Activated T-helper 17 cell treated with anti-CD3 and anti-CD28 coated beads, Interleukin-2, amount 50 U/mL, for 72 hours (primary cell): ENCODE measurements around the gene WDR38. TPM values are rescaled to one million over a fixed set of nuclear protein-coding genes. Genes with fewer than 3 reads are reported as not detected.
A peak's percentile ranks its signal among the peaks of the same experiment; 100 is the strongest.

ENCODE experiments used
- ATAC-seq: fragments of 150-1000 bp; cut with Tn5 transposase; replicated peaks from 2 replicates; pipeline ENCODE4 v1.10.0; 2021; ENCODE audit warnings: mild to moderate bottlenecking, moderate library complexity
- H3K27ac Mint-ChIP-seq: one replicate; pipeline ENCODE4 v1.8.0; 2022; ENCODE audit warnings: mixed read lengths
- H3K27me3 Mint-ChIP-seq: one replicate; pipeline ENCODE4 v1.8.0; 2022; ENCODE audit warnings: mixed read lengths
- H3K36me3 Mint-ChIP-seq: one replicate; pipeline ENCODE4 v1.8.0; 2022; ENCODE audit warnings: low read depth, mild to moderate bottlenecking, mixed read lengths
- H3K4me1 Mint-ChIP-seq: one replicate; pipeline ENCODE4 v1.8.0; 2022; ENCODE audit warnings: mixed read lengths
- H3K4me3 Mint-ChIP-seq: one replicate; pipeline ENCODE4 v1.8.0; 2022; ENCODE audit warnings: mild to moderate bottlenecking, mixed read lengths
- H3K9me3 Mint-ChIP-seq: one replicate; pipeline ENCODE4 v1.8.0; 2022; ENCODE audit warnings: mixed read lengths
- total RNA-seq, 2 donors: library from RNA; stranded (reverse); gene quantifications; one replicate each; pipeline ENCODE4 v1.2.3, GENCODE V29; 2022

Gene WDR38
- total RNA-seq, result not detected

DNA sequence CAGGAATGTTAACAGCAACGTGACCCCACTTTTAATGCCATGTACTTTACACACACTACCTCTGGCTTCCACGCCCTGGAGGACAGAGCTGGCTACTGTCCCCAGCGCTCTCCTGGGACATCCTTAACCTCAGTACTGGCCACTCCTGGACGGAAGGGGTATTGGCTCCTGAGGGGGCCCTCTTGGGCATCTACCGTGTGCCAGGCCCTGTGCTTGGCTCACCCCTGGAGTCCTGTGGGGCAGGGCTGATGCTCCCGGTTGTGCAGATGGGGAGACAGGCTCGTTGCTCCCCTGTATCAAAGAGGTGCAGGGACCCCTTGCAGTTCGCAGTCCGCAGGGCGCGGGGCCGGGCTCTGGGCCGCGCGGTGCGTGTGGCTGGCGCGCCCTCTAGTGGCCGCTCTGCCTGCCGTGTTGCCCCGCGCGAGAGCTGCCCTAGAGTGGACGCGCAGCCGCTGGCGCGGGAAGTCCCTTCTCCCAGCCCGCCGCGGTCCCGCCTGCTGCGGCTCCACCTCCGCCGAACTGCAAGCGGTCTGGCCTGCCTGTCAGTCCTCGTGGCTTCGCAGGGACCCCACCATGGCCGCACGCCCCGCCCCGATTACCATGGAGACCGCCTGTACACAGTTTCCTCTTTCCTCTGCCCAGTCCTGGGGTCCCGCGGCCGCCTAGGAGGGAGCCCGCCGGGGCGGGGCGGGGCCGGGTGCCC lies at the start of gene WDR38:
TSS of gene WDR38 (plus strand) at position 632 of the 703 bp plus-strand sequence. CDS start 72 bp downstream, outside the sequence.
- Mint-ChIP-seq H3K4me1 (peaks cover 16% of the 10 kb centered on the region), H3K4me3 (peak within 1 kb of the TSS; percentile 61), H3K36me3 (peaks cover 15% of the 10 kb centered on the region), H3K27ac (peak within 1 kb of the TSS; percentile 76), H3K27me3 (no peaks in the 10 kb centered on the region), H3K9me3 (no peaks in the 10 kb centered on the region)
- peak; percentile 95 for ATAC-seq

DNA sequence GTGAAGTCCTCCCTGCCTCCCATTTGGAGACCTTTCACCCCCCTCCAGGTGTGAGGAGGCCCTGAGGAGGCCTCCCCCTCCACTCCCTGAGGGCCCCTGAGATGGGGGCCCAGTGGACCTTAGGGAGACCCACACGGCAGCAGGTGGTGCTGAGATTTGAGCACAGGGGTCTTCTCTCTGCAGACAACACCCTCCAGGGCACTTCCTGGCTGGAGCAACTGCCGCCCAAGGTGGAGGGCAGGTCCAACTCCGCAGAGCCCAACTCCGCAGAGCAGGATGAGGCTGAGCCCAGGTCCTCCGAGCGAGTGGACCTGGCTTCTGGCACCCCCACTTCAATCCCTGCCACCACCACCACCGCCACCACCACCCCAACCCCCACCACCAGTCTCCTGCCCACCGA lies 49.3 kb upstream of the WDR38 start:
- H3K27me3 Mint-ChIP-seq, result peaks cover 4% of the 10 kb centered on the region
- no peaks in the 10 kb centered on the region for H3K36me3 Mint-ChIP-seq
- no peak overlapping the region for H3K27ac Mint-ChIP-seq
- H3K4me1 Mint-ChIP-seq, result no peaks in the 10 kb centered on the region
- H3K9me3 Mint-ChIP-seq, result no peaks in the 10 kb centered on the region
- no peak for ATAC-seq
- H3K4me3 Mint-ChIP-seq, result no peak overlapping the region

DNA sequence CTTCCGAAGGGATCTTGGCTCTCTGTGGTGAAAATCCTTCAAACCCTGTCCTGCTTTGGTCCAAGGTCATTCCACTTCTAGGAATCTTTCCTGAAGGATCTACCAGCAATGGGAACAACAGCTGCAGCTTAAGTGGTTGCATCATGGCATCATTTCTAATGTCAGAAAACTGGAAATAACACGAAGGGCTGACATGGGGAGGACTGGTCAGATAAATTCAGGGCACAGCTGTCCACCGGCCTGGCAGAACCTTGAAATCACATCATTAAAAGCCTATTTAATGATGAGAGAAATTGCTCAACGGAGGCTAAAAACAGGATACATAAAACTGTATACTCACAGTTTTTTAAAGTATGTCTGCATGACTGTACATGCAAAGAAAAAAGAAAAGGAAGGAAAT lies 48.1 kb upstream of the WDR38 start:
- no peak for ATAC-seq
- Mint-ChIP-seq H3K9me3 (no peaks in the 10 kb centered on the region), H3K36me3 (no peaks in the 10 kb centered on the region), H3K4me3 (no peak overlapping the region), H3K4me1 (no peaks in the 10 kb centered on the region), H3K27me3 (peaks cover 4% of the 10 kb centered on the region), H3K27ac (no peak overlapping the region)

DNA sequence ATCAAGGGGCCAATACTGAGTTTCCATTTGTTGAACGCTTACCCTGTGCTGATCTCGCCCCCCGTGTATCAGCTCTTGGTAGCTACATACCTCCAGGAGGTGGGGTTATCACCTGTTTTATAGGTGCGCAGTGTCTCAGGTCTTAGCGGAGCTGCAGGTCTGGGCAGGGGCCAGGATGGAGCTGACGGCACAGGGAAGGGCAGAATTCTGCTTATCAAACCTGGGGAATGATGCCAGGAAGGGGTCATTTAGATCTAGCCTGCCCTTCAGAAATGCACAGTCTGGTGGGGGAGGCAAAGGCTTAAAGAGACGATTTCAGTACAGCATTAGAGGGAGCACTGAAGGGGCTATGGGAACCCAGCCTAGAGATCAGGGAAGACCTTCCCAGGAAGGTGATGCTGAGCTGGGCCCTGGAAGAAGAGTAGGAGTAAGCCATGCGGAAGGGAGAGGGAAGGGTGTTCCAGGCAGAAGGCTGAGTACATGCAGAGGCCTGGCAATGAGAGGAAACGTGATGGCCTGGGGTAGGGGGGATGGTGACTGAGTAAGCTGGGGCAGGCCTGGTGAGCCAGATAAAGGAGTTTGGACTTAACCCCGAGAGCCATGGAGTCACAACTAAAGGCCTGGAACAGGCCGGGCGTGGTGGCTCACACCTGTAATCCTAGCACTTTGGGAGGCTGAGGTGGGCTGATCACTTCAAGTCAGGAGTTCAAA lies 44.9 kb upstream of the WDR38 start:
- ATAC-seq, result no peak

GRCh38 chr9:124809211-124809610 lies 44.0 kb upstream of the WDR38 start:
- Mint-ChIP-seq H3K4me3 (no peak overlapping the region), H3K4me1 (no peaks in the 10 kb centered on the region), H3K27me3 (peaks cover 4% of the 10 kb centered on the region), H3K9me3 (no peaks in the 10 kb centered on the region), H3K27ac (no peak overlapping the region), H3K36me3 (no peaks in the 10 kb centered on the region)
- no peak for ATAC-seq

More for the DNA sequence above, 44.9 kb upstream of the WDR38 start:
- no peaks in the 10 kb centered on the region for H3K9me3 Mint-ChIP-seq
- H3K4me1 Mint-ChIP-seq, result no peaks in the 10 kb centered on the region
- no peaks in the 10 kb centered on the region for H3K36me3 Mint-ChIP-seq
- H3K4me3 Mint-ChIP-seq, result no peak overlapping the region
- H3K27me3 Mint-ChIP-seq, result peaks cover 4% of the 10 kb centered on the region
- no peak overlapping the region for H3K27ac Mint-ChIP-seq

DNA sequence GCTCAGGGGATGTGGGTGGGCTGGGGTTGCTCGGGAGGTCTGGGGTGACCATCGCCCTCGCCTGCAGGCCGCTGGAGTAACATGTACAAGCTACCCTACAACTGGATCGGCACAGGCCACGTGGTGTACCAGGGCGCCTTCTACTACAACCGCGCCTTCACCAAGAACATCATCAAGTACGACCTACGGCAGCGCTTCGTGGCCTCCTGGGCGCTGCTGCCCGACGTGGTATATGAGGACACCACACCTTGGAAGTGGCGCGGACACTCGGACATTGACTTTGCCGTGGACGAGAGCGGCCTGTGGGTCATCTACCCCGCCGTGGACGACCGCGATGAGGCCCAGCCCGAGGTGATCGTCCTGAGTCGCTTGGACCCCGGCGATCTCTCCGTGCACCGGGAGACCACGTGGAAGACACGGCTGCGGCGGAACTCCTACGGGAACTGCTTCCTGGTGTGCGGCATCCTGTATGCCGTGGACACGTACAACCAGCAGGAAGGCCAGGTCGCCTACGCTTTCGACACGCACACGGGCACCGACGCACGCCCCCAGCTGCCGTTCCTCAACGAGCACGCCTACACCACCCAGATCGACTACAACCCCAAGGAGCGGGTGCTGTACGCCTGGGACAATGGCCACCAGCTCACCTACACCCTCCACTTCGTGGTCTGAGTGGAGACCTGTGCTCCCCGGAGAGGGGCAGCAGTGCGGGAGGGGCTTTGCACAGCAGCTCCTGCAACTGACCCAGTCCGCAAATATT lies 43.3 kb upstream of the WDR38 start:
- H3K27ac Mint-ChIP-seq, result no peak overlapping the region
- no peak for ATAC-seq
- H3K4me1 Mint-ChIP-seq, result no peaks in the 10 kb centered on the region
- H3K27me3 Mint-ChIP-seq, result peaks cover 4% of the 10 kb centered on the region
- no peaks in the 10 kb centered on the region for H3K9me3 Mint-ChIP-seq
- H3K4me3 Mint-ChIP-seq, result no peak overlapping the region
- no peaks in the 10 kb centered on the region for H3K36me3 Mint-ChIP-seq

DNA sequence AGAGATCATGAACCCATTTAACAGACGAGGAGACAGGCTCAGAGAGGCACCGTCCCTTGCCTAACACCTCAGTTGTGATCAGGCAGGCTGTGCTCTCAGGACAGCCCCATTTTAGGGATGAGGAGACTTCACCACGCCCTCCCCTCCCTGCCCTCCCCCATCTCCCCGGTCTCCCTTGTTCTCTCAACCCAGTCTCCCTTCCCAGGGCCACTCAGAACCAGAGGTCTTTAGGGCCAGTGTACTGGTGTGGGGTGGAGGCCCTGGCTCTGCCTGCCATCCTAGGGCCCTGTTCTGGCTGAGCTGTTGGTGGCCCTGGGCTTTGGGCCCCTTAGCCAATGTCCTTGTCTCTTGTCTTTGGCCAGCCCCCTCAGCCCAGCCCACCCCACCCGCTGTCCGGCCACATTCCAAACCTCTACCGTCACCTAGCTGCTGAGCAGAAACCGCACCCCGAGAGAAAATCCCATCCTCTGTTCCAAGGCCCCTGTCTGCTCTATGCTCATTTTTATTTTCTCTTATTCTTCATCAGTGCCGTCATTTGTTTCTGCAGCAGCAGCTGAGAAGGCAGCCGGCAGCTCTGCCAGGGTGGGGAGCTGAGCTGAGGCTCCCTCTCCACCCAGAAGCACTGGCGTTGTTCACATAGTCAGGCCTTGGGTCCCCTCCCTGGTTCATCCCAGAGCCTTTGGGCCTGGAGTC lies 42.5 kb upstream of the WDR38 start:
- no peaks in the 10 kb centered on the region for H3K9me3 Mint-ChIP-seq
- H3K27me3 Mint-ChIP-seq, result peaks cover 4% of the 10 kb centered on the region
- no peak overlapping the region for H3K4me3 Mint-ChIP-seq
- ATAC-seq, result no peak
- no peak overlapping the region for H3K27ac Mint-ChIP-seq
- H3K36me3 Mint-ChIP-seq, result no peaks in the 10 kb centered on the region
- H3K4me1 Mint-ChIP-seq, result no peaks in the 10 kb centered on the region

GRCh38 chr9:124812441-124812876 lies 40.8 kb upstream of the WDR38 start:
- ATAC-seq, result peak; percentile 35
- Mint-ChIP-seq H3K9me3 (no peaks in the 10 kb centered on the region), H3K27me3 (peaks cover 10% of the 10 kb centered on the region), H3K27ac (no peak overlapping the region), H3K4me3 (no peak overlapping the region), H3K36me3 (no peaks in the 10 kb centered on the region), H3K4me1 (no peaks in the 10 kb centered on the region)

- H3K27me3 Mint-ChIP-seq, result peaks cover 10% of the 10 kb centered on the region
- no peak overlapping the region for H3K27ac Mint-ChIP-seq
- H3K36me3 Mint-ChIP-seq, result no peaks in the 10 kb centered on the region
- no peak for ATAC-seq
- no peak overlapping the region for H3K4me3 Mint-ChIP-seq
- H3K9me3 Mint-ChIP-seq, result no peaks in the 10 kb centered on the region
- no peaks in the 10 kb centered on the region for H3K4me1 Mint-ChIP-seq
Observed at GRCh38 chr9:124813041-124813440, 40.2 kb upstream of the WDR38 start.

GRCh38 chr9:124813501-124814163 lies 39.6 kb upstream of the WDR38 start:
- Mint-ChIP-seq H3K36me3 (no peaks in the 10 kb centered on the region), H3K4me1 (peaks cover 5% of the 10 kb centered on the region), H3K4me3 (no peak overlapping the region), H3K27me3 (peaks cover 6% of the 10 kb centered on the region), H3K27ac (no peak overlapping the region), H3K9me3 (no peaks in the 10 kb centered on the region)
- no peak for ATAC-seq

- Mint-ChIP-seq H3K27ac (no peak overlapping the region), H3K27me3 (peaks cover 6% of the 10 kb centered on the region), H3K4me1 (peaks cover 5% of the 10 kb centered on the region), H3K36me3 (no peaks in the 10 kb centered on the region), H3K4me3 (no peak overlapping the region), H3K9me3 (no peaks in the 10 kb centered on the region)
- no peak for ATAC-seq
Observed at GRCh38 chr9:124814164-124814535, 39.1 kb upstream of the WDR38 start.

DNA sequence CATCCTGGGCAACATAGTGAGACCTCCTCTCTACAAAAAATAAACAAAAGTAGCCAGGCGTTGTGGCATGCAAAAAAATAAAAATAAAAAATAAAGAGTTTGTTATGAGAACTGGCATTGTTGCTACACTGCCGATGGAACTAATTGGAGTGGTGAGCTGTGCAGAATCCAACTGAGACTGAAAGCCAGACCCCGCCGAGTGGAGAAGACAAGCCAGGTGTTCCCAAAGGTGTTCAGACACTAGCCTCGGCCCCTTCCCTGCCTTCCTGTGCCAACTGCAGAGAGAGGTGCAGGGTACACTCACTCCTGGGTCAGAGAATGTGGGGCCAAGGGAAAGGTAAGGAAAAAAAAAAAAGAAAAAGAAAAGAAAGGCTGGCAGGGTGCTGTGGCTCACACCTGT lies 37.7 kb upstream of the WDR38 start:
- Mint-ChIP-seq H3K4me3 (no peak overlapping the region), H3K27ac (no peak overlapping the region), H3K4me1 (peaks cover 5% of the 10 kb centered on the region), H3K36me3 (no peaks in the 10 kb centered on the region), H3K9me3 (no peaks in the 10 kb centered on the region), H3K27me3 (peaks cover 6% of the 10 kb centered on the region)
- ATAC-seq, result no peak

GRCh38 chr9:124818431-124819281 lies 34.6 kb upstream of the WDR38 start:
- peak overlapping the region; percentile 26 for H3K4me3 Mint-ChIP-seq
- peak; percentile 90 for ATAC-seq
- H3K27ac Mint-ChIP-seq, result peak overlapping the region; percentile 44

More at GRCh38 chr9:124818431-124819281, 34.6 kb upstream of the WDR38 start:
- Mint-ChIP-seq H3K9me3 (no peaks in the 10 kb centered on the region), H3K4me1 (peaks cover 5% of the 10 kb centered on the region), H3K36me3 (no peaks in the 10 kb centered on the region), H3K27me3 (peaks cover 6% of the 10 kb centered on the region)
